Measurements from ENCODE around the gene ZNF79. TPM values are rescaled to one million over a fixed set of nuclear protein-coding genes. Genes with fewer than 3 reads are reported as not detected.

ZNF79 gene
- total and polyA plus RNA-seq, 9 of the 15 experiments (the other 6 are each of a cell fraction or from before 2014, with no cell fraction given), result 0.62 to 7.0 (median 4.1) TPM

GRCh38 chr9:127396253-127396807 is 27.9 kb upstream of the ZNF79 start (continued):
- no peak for TF ChIP-seq ZBTB49 (CRISPR knock-in tag; IDR thresholded peaks at IDR 0.05; ENCODE audit: borderline replicate concordance)
- no peak for TF ChIP-seq TARDBP (IDR thresholded peaks at IDR 0.05)
- TF ChIP-seq CTCFL (IDR thresholded peaks at IDR 0.05; ENCODE audit: borderline replicate concordance, insufficient read depth, low read depth, low read length, poor library complexity, severe bottlenecking), result no peak
- TF ChIP-seq GABPB1 (CRISPR knock-in tag; IDR thresholded peaks at IDR 0.05), result no peak
- TF ChIP-seq CBX1 (IDR thresholded peaks at IDR 0.05; ENCODE audit: low read depth), result no peak
- TF ChIP-seq C11orf30 (IDR thresholded peaks at IDR 0.05; ENCODE audit: low read depth), result no peak
- no peak for TF ChIP-seq ATF4 (CRISPR knock-in tag; IDR thresholded peaks at IDR 0.05)
- no peak for TF ChIP-seq LEF1 (IDR thresholded peaks at IDR 0.05)
- TF ChIP-seq ZBTB11 (CRISPR knock-in tag; IDR thresholded peaks at IDR 0.05), result no peak
- TF ChIP-seq XRCC5 (IDR thresholded peaks at IDR 0.05; ENCODE audit: low read depth, low read length), result 0 out of 2 replicates have a peak, but pooled peaks have one; percentile 16
- no peak for TF ChIP-seq ZFP91 (CRISPR knock-in tag; IDR thresholded peaks at IDR 0.05)
- no peak for TF ChIP-seq GTF2F1 (IDR thresholded peaks at IDR 0.05; ENCODE audit: low read depth, low read length)
- no peak for TF ChIP-seq BCL6 (CRISPR knock-in tag; IDR thresholded peaks at IDR 0.05)
- TF ChIP-seq ZNF274 (IDR thresholded peaks at IDR 0.05; ENCODE audit: borderline replicate concordance, low read depth, low read length), result no peak
- no peak for TF ChIP-seq SRF (CRISPR knock-in tag; IDR thresholded peaks at IDR 0.05)
- no peak for TF ChIP-seq DMBX1 (CRISPR knock-in tag; IDR thresholded peaks at IDR 0.05; ENCODE audit: borderline replicate concordance)
- TF ChIP-seq PCBP2 (IDR thresholded peaks at IDR 0.05; ENCODE audit: low read depth, low read length, poor library complexity, severe bottlenecking), result no peak
